Measurements from ENCODE around the gene FLT3.

DNA sequence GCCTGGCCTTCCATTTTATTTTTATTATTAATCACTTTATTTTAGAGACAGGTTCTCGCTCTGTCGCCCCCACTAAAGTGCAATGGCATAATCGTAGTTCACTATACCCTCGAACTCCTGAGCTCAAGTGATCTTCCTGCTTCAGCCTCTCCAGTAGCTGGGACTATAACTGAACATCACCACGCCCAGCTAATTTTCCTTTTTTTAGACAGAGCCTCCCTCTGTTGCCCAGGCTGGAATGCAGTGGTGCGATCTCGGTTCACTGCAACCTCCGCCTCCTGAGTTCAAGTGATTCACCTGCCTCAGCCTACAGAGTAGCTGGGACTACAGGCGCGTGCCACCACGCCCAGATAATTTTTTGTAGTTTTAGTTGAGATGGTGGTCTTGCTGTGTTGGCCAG is 31.3 kb upstream of the FLT3 start:
- TF ChIP-seq SUZ12 (IDR thresholded peaks at IDR 0.05; ENCODE audit: extremely low read depth, insufficient read depth, insufficient read length) (no peak), YY1 (IDR thresholded peaks at IDR 0.05; ENCODE audit: insufficient read depth, insufficient read length) (no peak)
